GM21825 (cell line): ENCODE results near the gene SFXN3.

Experiments
- ATAC-seq: cut with Tn5 transposase; IDR thresholded peaks from one replicate; pipeline ENCODE4 v1.9.1; 2021; ENCODE audit warnings: mild to moderate bottlenecking, moderate library complexity; ENCODE audit not compliant: unreplicated experiment

SFXN3 gene

DNA sequence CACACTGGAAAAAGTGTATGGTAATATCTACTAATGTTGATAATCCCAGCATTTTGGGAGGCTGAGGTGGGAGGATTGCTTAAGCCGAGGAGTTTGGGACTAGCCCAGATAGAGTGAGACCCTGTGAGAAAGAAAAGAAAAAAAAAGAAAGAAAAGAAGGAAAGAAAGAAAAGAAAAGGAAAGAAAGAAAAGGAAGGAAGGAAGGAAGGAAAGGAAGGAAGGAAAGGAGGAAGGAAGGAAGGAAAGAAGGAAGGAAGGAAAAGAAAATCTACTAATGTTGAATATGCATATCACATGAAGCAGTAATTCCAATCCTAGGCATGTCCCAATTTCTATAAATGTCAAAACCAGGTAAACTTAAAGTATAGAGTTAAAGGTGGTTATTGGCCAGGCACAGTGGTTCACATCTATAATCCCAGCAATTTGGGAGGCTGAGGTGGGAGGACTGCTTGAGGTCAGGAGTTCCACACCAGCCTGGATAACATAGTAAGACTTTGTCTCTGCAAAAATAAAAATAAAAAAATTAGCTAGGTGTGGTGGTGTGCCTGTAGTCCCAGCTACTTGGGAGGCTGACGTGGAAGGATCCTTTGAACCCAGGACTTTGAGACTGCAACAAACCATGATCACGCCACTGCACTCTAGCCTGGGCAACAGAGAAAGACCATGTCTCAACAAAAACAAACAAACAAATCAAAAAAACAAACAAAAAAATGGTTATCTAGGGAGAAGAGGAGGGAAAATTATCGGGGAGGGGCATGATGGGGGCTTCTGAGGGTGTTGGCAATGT is 25.5 kb downstream of the SFXN3 start:
- no peak for ATAC-seq

DNA sequence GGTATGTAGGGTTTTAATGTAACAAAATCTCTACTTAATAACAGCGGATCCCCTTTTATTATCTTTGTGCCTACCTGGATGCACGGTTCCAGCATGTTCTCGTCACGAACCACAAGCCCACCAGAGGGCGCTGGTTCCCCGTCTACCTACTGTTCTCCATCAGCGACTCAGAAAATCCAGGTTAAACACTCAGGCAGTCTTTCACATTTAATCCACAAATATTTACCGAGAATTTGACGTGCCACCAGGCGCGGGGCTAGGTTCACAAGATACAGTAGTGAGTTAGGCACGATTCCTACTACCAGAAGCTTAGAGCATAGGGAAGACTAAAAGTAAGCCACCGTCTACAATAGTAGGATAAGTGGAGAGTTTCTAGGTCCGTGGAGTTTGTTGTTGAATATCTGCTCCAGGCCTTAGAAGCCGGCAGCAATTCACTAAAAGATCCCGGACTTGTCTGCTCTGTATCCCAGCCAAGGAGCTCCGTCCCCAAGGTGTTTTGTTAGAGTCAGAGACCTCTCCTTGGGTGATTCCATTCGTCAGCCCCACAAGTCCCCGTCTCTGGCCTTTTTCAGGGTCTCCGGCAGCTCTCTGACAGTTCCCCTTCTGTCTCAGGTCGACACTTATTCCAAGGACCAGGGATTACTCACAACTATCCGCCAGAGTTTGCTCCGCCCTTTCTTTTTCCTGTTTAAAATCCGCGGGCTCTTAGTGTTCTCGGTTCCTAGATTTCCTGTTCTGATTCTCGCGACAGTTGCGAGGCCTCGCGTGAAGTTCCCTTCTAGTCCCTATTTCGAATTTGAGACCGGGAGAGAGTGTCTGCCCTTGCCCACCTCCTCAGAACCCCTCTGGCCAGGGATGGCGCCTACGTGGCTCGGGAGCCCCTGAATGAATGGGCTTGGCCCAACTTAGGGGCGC is 29.3 kb downstream of the SFXN3 start:
- peak; percentile 45 for ATAC-seq

DNA sequence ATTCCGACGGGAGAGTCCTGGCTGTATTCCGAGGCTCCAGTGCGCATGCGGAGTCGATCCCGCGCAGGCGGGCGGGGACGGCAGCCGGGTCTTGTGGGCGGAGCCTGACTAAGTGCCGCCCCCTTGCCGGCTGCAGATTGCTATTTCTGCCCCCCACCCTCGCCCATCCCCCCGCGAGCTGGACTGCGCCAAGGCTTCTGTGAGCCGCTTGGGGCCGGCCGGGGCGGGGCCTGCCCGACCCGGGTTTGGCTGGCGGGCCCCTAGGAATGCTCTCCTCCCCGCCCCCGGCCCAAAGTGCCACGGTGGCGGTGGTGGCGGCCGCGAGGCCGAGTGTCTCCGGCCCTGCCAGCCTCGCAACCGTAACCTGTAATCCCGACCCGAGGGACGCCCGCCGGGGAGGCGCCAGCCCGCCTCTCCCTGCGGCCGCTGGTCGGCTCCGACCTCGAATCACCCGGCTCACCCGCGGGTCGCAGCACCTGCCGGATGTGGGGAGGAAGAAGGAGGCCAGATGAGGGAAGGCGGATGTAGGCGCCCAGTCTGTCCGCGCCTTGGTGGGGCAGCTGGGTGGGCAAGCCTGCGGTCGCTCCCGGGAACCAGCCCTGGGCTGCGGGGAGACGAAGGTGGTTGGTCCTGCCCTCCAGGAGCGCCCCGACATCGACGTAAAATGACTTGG is 30.1 kb downstream of the SFXN3 start:
- peak; percentile 50 for ATAC-seq

GRCh38 chr10:101061624-101062231 is 30.7 kb downstream of the SFXN3 start, which contains the start of gene KAZALD1:
Gene KAZALD1, plus strand, starts transcription at chr10:101061989. Its CDS starts 604 bp downstream, at chr10:101062593.
- ATAC-seq: no peak

DNA sequence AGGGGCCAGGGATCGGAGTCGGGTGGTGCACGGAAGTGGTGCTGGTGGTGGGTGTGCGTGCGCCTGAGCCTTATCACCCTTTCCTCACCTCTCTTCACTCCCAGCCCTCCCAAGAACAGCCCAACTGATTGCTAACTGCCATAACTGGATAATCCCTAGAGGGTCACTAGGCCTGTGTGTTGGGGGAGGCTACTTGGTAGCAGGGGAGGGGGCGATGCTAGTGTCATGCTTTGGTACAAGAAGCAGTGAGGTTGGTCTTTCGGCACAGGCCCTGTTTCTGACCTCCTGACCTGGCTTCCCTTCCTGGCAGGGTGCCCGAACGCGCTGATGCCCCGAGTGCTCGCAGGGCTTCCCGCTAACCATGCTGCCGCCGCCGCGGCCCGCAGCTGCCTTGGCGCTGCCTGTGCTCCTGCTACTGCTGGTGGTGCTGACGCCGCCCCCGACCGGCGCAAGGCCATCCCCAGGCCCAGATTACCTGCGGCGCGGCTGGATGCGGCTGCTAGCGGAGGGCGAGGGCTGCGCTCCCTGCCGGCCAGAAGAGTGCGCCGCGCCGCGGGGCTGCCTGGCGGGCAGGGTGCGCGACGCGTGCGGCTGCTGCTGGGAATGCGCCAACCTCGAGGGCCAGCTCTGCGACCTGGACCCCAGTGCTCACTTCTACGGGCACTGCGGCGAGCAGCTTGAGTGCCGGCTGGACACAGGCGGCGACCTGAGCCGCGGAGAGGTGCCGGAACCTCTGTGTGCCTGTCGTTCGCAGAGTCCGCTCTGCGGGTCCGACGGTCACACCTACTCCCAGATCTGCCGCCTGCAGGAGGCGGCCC is 31.4 kb downstream of the SFXN3 start:
- no peak for ATAC-seq

GRCh38 chr10:101063050-101063525 is 32.1 kb downstream of the SFXN3 start:
- ATAC-seq: no peak

GRCh38 chr10:101063548-101064414 is 32.7 kb downstream of the SFXN3 start:
- no peak for ATAC-seq

- no peak for ATAC-seq
Observed at GRCh38 chr10:101064415-101065030, 33.5 kb downstream of the SFXN3 start.

DNA sequence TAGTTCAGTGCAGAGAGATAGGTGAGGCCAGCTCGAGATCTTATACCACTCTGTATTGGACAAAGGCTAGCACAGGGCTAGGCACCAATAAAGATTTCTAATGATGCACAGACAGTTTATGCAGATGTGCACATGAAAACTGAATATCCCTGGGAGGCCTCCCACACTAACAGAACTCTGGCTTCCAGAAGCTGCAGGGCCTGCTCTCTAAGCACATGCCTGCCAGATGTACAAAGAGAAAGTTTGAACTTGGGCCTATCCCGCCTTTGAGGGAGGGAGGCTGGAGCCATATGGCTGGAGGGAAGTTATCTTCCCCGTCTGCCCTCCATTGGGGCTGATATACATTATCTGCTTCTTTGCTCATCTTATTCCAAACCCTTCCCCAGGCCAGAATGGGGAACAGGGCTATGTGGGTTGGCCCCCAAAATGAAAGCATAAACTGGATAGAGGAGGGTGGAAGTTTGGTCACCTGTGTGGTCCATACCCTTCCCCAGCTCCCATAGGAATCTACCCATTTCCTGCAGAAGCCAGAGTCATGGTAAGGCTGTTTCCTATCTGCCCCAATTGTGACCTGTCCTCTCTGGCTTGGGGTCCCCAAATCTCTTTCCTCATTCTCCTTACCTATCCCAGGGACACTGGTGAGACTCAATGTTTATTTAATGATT is 34.6 kb downstream of the SFXN3 start:
- no peak for ATAC-seq

- peak; percentile 30 for ATAC-seq
Observed at GRCh38 chr10:101066146-101066895, 35.3 kb downstream of the SFXN3 start.

DNA sequence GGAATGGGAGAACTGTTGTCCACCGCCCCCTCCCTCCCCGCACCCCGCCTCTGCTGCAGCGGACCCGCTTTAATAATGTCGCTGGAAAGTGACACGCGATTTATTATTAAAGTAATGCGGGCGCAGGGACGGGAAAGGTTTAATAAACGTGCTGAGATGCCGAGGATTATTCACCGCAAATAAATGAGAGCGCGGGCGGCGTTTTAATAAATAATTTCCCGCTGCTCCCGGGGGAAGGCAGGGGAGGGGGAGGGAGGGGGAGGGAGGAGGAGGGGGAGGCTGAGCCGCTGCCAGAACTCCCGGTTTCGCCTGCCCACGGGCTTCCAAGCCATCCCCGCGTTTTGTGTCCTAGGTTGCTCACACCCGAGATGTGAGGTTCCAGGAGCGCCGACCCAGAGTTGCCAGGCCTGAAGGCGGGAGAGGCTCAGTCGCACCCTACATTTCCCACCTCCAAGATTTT is 35.9 kb downstream of the SFXN3 start:
- no peak for ATAC-seq

DNA sequence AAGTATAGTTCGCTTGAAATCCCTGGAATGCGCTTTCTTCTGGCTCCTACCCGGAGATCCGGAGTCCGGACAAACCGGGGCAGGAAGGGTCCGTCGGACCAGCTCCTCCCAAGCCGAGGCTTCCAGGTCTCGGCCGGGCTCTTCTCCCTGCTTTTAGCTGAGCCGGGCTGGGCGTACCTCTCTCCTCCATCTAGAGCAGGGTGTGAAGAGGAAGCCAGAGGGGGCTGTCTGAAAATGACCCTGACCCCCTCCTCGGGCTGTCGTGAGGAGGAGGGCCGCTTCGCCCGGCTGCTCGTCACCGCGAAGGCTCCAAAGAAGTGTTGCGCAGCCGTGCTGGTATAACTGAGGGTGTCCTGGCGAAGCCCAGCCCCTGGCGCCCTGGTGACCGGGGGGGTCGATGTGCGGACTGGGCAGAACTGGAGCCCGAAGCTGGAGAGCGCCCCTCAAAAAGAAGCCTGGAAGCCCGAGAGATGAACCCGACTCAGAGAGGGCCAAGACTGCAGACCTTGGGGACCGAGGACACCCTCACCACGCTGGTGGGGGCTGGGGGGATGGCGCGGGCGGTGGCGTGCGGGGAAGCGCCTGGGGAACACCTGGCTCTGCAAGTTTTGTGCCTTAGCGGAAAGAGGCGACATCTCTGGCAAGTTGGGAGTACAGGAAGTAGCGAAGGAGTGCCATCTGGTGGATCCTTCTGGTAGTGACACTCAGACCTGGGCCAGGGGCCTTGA is 36.5 kb downstream of the SFXN3 start:
- no peak for ATAC-seq

DNA sequence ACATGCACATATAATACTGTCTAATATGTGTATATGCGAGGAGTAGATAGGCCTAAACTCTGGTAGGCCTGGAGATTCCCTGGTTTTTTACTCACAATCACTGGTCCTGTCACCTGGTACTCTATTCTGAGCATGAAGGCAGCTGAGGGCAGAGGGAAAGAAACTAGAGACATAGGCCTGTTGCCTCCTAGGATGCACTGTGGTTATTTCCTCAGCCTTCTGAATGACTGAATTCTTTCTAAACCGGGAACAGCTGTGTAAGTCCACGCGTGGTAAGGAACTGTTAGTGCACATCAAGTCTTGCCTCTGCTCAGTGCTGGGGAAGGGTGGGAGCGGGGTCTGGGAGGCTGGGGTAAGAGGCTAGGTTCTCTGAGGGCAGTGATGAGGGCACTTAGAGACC is 38.4 kb downstream of the SFXN3 start:
- ATAC-seq: no peak

DNA sequence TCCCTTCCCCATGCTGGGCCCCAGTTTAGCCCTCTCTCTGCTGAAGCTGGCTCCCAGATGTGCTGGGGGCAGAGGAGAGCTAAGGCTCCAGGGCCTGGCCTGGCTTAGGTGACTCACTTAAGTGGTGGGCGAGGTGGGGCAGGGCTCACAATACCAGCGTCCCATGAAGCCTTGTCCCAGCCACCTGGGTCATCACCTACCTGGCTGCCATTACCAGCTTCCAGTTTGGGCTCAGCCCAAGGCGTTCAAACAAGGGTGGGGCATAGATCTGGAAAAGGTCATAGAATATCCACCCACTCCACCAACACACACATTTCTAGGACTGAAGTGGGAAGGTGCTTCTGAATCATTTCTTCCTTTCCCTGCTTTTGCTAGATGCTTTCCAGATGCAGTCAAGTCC is 39.1 kb downstream of the SFXN3 start:
- no peak for ATAC-seq

DNA sequence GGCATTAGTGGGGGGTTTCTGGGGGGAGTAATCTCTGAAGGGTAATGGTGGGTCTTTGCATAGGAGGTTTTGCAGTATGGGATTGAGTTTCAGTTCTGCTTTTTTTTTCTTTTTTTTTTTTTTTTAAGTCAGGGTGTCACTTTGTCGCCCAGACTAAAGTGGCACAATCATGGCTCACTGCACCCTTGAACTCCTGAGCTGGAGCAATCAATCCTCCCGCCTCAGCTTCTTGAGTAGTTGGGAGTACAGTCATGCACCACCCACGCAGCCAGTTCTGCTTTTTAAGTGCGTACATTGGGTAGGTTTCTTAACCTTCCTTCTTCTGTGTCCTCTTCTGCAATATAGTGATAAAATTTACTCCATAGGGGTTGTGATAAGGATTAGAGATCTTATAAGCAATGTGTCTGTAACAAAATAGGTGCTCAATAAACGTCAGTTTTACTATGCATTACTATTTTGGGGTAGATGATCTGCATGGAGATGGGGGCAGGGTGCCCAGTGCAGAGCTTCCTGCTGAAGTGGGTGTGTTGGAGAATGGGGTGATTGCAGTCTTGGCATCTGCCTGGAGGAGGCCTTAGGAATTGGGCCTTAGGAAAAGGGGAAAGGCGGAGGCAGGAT is 40.3 kb downstream of the SFXN3 start:
- no peak for ATAC-seq

DNA sequence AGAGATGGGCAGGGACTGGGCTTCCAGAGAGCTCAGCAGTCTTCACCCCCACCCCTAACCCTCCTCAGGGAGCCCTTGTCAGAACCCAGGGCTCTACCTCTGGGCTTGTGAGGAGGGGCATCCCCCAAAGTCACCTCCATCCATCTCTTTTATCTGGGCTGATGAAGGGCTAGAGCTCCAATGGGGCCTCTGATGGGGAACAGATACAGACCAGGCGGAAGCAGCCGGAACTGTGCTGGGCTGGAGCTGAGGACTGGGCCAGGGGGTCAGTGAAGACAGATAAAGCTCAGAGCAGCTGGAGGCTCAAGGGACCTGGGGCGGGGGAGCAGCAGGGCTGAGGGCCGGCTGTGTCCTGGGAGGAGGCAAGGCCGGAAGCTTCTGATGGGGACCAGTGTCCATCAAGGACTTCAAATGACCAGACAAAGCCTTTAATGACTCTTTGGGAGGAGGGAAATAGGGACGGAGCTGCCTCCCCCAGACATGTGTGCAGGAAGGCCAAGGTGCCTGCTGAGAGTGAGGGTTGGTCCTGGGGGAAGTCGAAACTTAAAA is 40.9 kb downstream of the SFXN3 start:
- ATAC-seq: no peak
